Activated CD4-positive, alpha-beta T cell treated with anti-CD3 and anti-CD28 coated beads for 48 hours (primary cell): Measurements from ENCODE around the gene ALPI.

Experiments used
- DNase-seq: peaks from one replicate; pipeline ENCODE4 v3.0.0-alpha.2; 2020

The ALPI gene

GRCh38 chr2:232486558-232487384 lies 30.8 kb downstream of the ALPI start:
- no peak for DNase-seq

GRCh38 chr2:232487385-232488096 lies 31.6 kb downstream of the ALPI start, which contains the start of gene ECEL1:
TSS of gene ECEL1 (minus strand) at chr2:232487834. CDS start at chr2:232486653, 1,181 bp downstream.
- DNase-seq: no peak

GRCh38 chr2:232488097-232488711 lies 32.3 kb downstream of the ALPI start:
- DNase-seq: no peak

GRCh38 chr2:232488721-232489300 lies 32.9 kb downstream of the ALPI start:
- DNase-seq: no peak

- DNase-seq: no peak
Measured at GRCh38 chr2:232489516-232490220, 33.7 kb downstream of the ALPI start.

- no peak for DNase-seq
Measured at GRCh38 chr2:232490221-232491138, 34.5 kb downstream of the ALPI start.

- no peak for DNase-seq
Measured at GRCh38 chr2:232491139-232491780, 35.3 kb downstream of the ALPI start.

- DNase-seq: no peak
Measured at GRCh38 chr2:232492236-232492848, 36.4 kb downstream of the ALPI start.

- no peak for DNase-seq
Measured at GRCh38 chr2:232492963-232493700, 37.2 kb downstream of the ALPI start.

GRCh38 chr2:232493701-232494474 lies 37.9 kb downstream of the ALPI start:
- no peak for DNase-seq

- no peak for DNase-seq
Measured at GRCh38 chr2:232494542-232494941, 38.6 kb downstream of the ALPI start.

- no peak for DNase-seq
Measured at GRCh38 chr2:232495292-232495691, 39.3 kb downstream of the ALPI start.

- DNase-seq: no peak
Measured at GRCh38 chr2:232496501-232497270, 40.7 kb downstream of the ALPI start.

GRCh38 chr2:232497348-232497747 lies 41.4 kb downstream of the ALPI start:
- DNase-seq: no peak

- DNase-seq: no peak
Measured at GRCh38 chr2:232498452-232498851, 42.5 kb downstream of the ALPI start.

- no peak for DNase-seq
Measured at GRCh38 chr2:232501331-232501771, 45.4 kb downstream of the ALPI start.

- no peak for DNase-seq
Measured at GRCh38 chr2:232501794-232502390, 45.9 kb downstream of the ALPI start.

- DNase-seq: no peak
Measured at GRCh38 chr2:232502511-232502910, 46.6 kb downstream of the ALPI start.
